GM18873 (cell line): ENCODE measurements around the gene MPST.

Source experiments
- ATAC-seq: cut with Tn5 transposase; IDR thresholded peaks from one replicate; pipeline ENCODE4 v1.9.1; 2021; ENCODE audit warnings: mild to moderate bottlenecking, moderate library complexity, moderate number of reproducible peaks; ENCODE audit not compliant: unreplicated experiment, low FRiP score

MPST gene

GRCh38 chr22:37000676-37001534, 18.6 kb upstream of the MPST start:
- no peak for ATAC-seq

DNA sequence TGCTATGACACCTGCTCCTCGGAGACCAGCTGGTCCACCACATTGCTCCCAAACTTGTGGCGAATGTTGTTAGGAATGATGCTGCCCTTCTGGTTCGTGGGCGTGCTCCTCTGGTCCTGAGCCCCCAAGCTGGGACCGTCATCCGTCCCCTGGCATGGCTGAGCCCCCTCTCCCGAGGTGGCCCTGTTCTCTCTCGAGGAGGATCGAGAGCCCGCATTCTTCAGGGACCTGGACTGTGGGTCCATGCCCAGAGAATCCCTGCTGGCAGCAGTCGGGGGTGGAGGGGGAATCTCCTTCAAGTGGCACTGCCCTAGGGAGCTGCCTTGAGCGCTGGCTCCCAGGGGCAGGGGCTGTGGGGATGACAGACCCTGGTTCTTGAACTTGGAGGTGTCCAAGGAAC, 17.7 kb upstream of the MPST start:
- no peak for ATAC-seq

- ATAC-seq = no peak
Measured at GRCh38 chr22:37002633-37003032, 16.9 kb upstream of the MPST start.

DNA sequence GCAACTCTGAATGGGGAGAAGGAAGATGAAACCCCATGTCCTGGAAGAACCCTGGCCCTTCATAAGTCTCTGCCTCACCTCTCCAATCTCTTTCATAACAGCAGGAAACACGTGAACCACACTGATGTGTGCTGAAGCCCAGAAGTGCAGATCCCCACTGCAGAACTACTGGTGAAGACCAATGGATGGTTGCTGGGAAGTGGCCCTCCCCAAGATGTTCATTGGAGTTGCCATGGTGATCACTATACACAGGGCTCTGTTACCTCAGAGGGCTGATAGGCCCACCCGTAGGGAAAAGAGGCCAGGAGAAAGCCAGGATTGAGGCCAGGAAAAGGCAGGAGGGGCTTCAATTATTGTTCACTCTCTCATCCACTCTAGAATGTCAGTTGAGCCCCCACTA, 11.9 kb upstream of the MPST start:
- ATAC-seq = no peak

GRCh38 chr22:37008365-37008764, 11.2 kb upstream of the MPST start:
- no peak for ATAC-seq

DNA sequence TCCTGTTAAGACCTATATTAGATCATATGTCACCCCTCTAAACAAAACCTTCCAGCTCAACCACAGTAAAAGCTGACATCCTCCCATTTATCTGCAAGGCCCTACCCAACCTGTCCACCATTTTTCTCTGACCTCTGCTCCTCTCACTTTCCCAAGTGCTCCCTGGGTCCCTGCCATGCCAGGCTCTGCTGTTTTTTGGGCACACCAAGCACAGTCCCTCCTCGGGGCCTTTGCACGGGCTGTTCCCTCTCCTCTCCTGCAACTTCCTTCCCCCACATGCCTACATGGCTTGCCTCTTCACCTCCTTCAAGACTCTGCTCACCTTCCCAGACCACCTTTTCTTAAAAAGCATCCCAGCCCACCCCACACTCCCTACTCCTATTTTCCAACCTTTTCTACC, 10.1 kb upstream of the MPST start:
- ATAC-seq = no peak

- ATAC-seq = no peak
Measured at GRCh38 chr22:37010174-37010573, 9.4 kb upstream of the MPST start.

DNA sequence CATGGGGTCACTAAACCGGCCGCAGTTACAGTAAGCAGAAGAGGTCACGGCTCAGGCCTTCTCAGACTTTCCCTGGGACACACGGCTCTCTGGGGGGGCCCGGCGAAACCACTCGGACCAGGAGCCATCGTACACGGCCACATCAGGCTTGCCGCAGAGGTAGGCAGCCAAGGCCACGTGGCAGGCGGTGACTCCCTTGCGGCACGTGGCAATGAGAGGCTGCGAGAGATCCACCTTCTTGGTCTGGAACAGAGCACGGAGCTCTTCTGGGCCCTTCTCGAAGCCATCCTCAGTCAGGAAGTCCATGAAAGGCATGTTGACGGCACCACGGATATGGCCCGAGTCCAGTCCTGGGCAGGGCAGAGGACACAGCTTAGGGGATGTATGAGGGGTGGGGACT, 8.6 kb upstream of the MPST start:
- no peak for ATAC-seq

DNA sequence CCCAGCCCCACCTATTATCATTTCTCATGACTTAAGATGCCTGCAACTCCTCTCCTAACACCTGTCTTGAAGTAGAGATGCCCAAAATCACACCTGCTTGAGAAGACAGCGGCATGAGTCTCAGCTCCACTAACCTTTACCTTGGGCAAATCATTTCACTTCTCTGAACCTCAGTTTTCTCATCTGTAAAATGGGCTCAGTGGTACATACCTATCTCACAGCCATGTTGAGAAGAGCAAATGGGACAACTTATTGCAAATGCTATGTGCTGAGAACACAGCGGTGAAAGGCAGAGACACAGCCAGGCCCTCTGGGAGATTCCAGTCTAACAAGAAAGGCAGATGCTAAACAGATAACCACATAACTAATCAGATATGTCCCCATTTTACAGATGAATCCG, 8.1 kb upstream of the MPST start:
- no peak for ATAC-seq

DNA sequence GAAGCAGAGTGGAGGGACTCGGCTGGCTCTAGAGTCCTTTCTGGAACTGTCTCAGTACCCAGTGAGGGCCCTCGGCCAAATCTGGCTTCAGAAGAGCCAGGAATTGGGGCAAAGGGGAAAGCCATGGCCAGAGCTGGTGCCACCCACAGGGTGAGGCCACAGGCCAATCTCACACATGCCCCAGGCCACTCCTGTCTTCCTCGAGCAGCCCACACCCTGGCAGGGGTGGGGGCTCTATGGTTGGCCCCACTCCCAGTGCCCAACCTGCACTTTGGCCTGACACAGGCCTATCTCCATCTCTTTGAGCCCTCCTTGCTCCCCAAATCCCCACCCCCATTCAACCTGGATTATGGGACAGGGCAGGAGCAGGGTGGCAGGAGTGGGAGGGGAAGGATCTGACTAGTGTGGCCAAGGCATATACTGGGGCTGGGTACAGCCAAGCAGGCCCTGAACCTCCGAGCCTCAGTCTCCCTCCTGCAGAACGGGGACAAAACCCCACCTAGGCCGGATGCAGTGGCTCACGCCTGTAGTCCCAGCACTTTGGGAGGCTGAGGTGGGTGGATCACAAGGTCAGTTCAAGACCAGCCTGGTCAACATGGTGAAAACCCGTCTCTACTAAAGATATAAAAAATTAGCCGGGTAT, 7.2 kb upstream of the MPST start:
- no peak for ATAC-seq

- ATAC-seq = no peak
Measured at GRCh38 chr22:37012956-37013355, 6.6 kb upstream of the MPST start.

GRCh38 chr22:37014415-37014806, 5.1 kb upstream of the MPST start:
- no peak for ATAC-seq

DNA sequence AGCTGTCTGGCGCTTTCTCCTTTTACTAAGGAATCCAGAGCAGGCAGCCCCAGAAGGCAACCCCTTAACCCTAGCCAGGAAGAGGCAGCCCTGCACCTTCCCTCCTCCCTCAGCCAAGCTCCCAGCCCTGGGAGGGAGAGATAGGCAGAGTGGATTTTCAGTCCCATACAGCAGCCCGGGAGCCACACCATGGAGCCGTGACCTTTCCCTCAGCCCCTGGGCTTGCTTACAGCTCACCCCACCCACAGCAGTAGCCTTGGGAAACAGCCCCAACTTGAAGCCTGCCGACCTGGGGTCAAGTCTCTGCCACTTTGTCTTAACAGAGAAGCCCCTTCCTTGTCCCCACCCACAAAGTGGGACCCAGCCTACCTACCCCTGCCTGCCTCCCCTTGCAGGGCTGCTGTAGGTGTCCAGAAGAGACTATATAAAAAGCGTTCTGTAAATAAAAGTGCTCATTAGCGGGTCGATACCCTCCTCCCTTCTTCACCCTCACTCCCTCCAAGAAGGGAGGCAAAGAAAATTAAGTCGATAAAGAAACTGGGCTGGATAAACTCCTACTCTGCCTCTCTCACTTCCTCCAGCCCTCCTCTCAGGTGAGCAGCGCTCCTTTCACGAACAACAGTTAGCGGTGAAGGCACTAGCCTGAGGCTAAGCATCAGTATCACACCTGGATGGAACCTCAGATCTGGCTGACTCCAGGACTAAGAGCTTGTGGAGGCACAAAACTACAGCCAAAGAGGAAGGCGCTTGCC, 4.5 kb upstream of the MPST start:
- ATAC-seq = no peak

DNA sequence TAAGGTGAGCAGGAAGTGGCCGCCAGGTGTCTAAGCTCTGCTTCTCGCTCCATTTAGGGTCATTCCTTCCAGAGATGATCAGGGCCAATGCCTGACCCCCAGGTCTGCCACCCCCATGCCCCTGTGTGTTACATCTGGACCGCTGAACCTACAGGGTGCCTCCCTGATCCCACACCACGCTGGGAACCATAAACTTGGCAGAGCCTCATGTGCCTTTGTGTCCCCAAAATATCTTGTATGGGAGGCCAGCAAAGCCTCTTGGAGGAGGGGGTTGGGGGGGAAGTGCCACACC, 4.0 kb upstream of the MPST start:
- ATAC-seq = no peak

DNA sequence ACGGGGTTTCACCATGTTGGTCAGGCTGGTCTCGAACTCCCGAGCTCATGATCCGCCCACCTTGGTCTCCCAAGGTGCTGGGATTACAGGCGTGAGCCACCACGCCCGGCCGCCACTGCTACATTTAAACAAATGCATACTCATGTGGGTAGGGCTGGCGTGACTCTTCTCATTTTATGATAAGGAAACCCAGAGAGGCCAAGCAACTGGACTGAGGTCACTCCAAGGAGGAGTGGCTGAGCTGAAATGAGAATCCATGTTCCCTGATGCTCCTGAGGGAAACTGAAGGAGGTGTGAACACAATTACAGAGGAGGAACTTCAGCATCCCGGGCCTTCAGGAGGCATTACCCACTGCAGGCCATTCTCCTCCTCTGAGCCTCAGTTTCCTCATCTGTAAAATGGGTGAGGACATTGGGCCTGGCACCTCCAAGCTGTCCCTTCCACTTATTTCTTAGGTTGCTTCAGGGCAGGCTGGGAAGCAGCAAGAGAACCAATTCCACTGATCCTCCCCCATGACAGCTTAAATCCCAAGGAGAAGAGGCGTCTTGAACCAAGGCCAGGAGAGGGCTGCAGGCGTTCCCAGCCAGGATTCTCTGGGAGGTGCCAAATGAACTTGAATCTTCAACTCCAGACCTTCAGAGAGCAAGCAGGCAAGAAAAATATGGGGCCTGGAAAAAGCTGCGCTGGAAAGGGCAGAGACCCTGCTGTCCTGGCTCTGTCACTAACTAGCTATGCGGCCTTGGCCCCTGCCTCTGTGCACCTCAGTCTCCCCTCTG, 3.2 kb upstream of the MPST start:
- no peak for ATAC-seq

DNA sequence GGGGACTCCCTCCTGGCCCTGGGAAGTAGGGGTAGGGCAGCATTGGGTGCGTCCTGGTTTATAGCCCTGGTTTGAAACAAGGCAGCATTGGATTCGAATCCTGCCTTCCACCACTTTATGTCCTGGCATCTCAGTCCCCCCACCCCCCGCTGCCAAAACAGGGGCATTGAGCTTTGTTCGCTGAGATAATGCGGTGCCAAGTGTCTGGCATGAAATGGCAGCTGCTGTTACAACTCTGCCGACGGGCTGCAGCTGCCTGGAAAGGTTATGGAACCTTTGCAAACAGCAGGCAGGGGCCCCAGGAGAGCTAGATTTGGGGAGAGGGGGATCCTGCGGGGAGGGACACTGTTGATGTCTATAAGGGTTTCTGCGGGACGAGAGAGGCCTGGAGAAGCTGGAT, 2.2 kb upstream of the MPST start:
- ATAC-seq = no peak

DNA sequence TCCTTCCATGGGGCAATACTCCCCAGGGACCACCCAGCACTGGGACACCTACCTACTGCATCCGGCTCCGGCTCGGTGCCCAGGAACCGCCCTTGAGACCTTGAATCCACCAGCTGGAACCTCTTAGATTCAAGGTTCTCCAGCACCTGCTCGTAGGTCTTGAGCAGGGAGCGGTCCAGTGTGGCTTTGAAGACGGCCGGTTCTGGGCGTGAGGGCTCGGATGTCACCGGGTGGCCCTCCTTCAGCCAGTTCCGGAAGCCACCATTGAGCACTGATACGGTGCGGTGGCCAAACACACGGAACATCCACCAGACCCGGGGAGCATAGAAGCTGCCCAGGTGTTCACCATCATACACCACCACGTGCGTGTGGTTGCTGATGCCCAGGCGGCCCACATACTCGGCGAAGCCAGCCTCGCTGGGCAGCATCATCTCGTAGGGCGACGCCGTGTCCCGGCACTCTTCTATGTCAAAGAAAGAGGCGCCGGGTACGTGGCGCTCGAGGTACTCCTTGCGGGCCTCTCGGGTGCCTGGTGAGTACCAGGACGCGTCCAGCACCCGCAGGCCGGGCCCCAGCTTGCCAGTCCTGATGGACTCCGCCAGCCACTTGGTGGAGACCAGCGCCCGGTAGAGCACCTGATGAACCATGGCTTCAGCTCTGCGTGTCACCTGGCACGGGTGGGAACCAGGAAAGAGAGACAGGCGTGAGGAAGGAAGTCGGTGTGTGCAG, 1.3 kb upstream of the MPST start:
- no peak for ATAC-seq

GRCh38 chr22:37018815-37019308, 680 bp upstream of the MPST start:
- no peak for ATAC-seq

DNA sequence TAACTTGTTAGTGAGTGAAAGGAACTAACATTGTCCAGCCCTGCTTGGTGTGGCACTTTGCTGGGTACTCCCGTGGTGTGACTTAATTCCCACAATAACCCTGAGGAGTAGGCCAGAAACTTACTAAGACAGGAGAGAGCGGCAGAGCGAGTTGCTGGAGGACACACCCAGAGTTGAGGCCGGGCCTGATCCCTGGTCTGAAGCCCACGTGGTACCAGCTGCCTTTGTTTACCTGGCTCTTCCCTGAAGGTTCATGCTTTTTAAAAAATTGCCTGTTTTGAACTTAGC, 594 bp downstream of the MPST start:
- no peak for ATAC-seq

DNA sequence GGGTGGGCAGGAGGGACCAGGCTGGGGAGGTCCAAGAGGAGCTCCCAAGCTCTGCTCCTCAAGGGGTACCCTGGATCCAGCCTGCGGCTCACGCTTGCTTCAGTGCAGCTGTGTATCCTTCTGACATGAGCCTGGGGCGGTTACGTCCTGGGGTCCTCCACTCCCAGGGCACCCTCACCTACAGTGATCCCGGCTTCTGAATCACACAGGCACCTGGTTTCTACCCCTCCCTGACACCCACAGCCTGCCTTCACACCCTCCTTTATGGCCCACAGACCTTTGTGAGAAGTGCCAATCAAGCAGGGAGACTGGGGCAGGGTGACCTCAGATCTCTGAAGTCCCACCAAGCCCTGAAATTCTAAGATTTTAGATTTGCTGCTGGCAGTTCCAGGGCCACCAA, 1.5 kb downstream of the MPST start:
- no peak for ATAC-seq
